Measurements from ENCODE around the gene WASF1. TPM values are rescaled to one million over a fixed set of nuclear protein-coding genes. Genes with fewer than 3 reads are reported as not detected.

The WASF1 gene
- total and polyA plus RNA-seq, 2 experiments from 2014 or later = 15.8 to 24.6 TPM

- Histone ChIP-seq H4K20me1 (ENCODE audit: insufficient read depth, poor library complexity, severe bottlenecking) (no peaks in the 10 kb centered on the region), H3K4me2 (no peak overlapping the region), H3K9me3 (ENCODE audit: low read depth) (no peaks in the 10 kb centered on the region), H3K79me2 (no peaks in the 10 kb centered on the region), H3K4me1 (ENCODE audit: insufficient read depth) (no peaks in the 10 kb centered on the region), H3K4me3 (no peak overlapping the region), H3K9me2 (replicated peaks; ENCODE audit: insufficient read depth) (no peaks in the 10 kb centered on the region), H2AFZ (no peak overlapping the region), H3K27ac (no peak overlapping the region), H3K27me3 (no peaks in the 10 kb centered on the region), H3K36me3 (replicated peaks; ENCODE audit: insufficient read depth, low read depth) (no peaks in the 10 kb centered on the region)
- no peak for TF ChIP-seq EZH2phosphoT487 (IDR thresholded peaks at IDR 0.05; ENCODE audit: low read depth, severe bottlenecking, unreplicated experiment)
- no peak for TF ChIP-seq CTCF (IDR thresholded peaks at IDR 0.05; ENCODE audit: poor library complexity)
- TF ChIP-seq EZH2 (IDR thresholded peaks at IDR 0.05; ENCODE audit: borderline replicate concordance) = no peak
- DNase-seq (ENCODE audit: low spot score) = no peak
- WGBS (ENCODE audit: low lambda C conversion rate, missing lambda C conversion rate) = 85% methylated on average over 8 of the region's 8 CpGs
These were observed 110.9 kb downstream of the WASF1 start for GRCh38 chr6:110068592-110068967.

- no peaks in the 10 kb centered on the region for H3K79me2 ChIP-seq
- no peaks in the 10 kb centered on the region for H3K4me1 ChIP-seq (ENCODE audit: insufficient read depth)
- no peak overlapping the region for H3K4me2 ChIP-seq
- no peak overlapping the region for H3K4me3 ChIP-seq
- H2AFZ ChIP-seq = no peak overlapping the region
- 79% methylated on average over 6 of the region's 6 CpGs for WGBS (ENCODE audit: low lambda C conversion rate, missing lambda C conversion rate)
- no peaks in the 10 kb centered on the region for H3K9me3 ChIP-seq (ENCODE audit: low read depth)
- H3K27me3 ChIP-seq = no peaks in the 10 kb centered on the region
- H3K9me2 ChIP-seq (replicated peaks; ENCODE audit: insufficient read depth) = no peaks in the 10 kb centered on the region
- no peak overlapping the region for H3K27ac ChIP-seq
- no peaks in the 10 kb centered on the region for H4K20me1 ChIP-seq (ENCODE audit: insufficient read depth, poor library complexity, severe bottlenecking)
- no peak for DNase-seq (ENCODE audit: low spot score)
- H3K36me3 ChIP-seq (replicated peaks; ENCODE audit: insufficient read depth, low read depth) = no peaks in the 10 kb centered on the region
- TF ChIP-seq CTCF (IDR thresholded peaks at IDR 0.05; ENCODE audit: poor library complexity) (no peak), EZH2phosphoT487 (IDR thresholded peaks at IDR 0.05; ENCODE audit: low read depth, severe bottlenecking, unreplicated experiment) (no peak), EZH2 (IDR thresholded peaks at IDR 0.05; ENCODE audit: borderline replicate concordance) (no peak)
These were observed 111.5 kb downstream of the WASF1 start for GRCh38 chr6:110067837-110068591.

- TF ChIP-seq EZH2 (IDR thresholded peaks at IDR 0.05; ENCODE audit: borderline replicate concordance) (no peak), CTCF (IDR thresholded peaks at IDR 0.05; ENCODE audit: poor library complexity) (no peak)
- H3K27ac ChIP-seq = no peak overlapping the region
- no peaks in the 10 kb centered on the region for H3K79me2 ChIP-seq
- no peaks in the 10 kb centered on the region for H3K27me3 ChIP-seq
- H3K4me2 ChIP-seq = no peak overlapping the region
- H3K4me3 ChIP-seq = no peak overlapping the region
- DNase-seq (ENCODE audit: low spot score) = no peak
- no peak overlapping the region for H2AFZ ChIP-seq
- 93% methylated on average over 5 of the region's 5 CpGs for WGBS (ENCODE audit: low lambda C conversion rate, missing lambda C conversion rate)
- no peaks in the 10 kb centered on the region for H3K36me3 ChIP-seq (replicated peaks; ENCODE audit: insufficient read depth, low read depth)
- H3K9me3 ChIP-seq (ENCODE audit: low read depth) = no peaks in the 10 kb centered on the region
- H4K20me1 ChIP-seq (ENCODE audit: insufficient read depth, poor library complexity, severe bottlenecking) = no peaks in the 10 kb centered on the region
- H3K9me2 ChIP-seq (replicated peaks; ENCODE audit: insufficient read depth) = no peaks in the 10 kb centered on the region
- no peaks in the 10 kb centered on the region for H3K4me1 ChIP-seq (ENCODE audit: insufficient read depth)
These were observed 114.5 kb downstream of the WASF1 start for GRCh38 chr6:110064744-110065524.
